Measurements from ENCODE around the gene OSER1.

Gene OSER1

DNA sequence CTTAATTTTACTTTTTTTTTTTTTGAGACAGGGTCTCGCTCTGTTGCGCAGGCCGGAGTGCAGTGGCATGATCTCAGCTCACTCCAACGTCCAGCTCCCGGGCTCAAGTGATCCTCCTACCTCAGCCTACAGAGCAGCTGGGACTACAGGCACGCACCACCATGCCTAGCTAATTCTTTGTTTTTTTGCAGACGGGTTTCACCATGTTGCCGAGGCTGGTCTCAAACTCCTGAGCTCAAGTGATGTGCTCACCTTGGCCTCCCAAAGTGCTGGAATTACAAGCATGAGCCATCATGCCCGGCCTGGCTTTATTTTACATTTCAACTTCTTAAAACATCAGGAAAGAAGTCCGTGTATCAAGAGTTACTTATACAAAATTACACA lies 5.7 kb downstream of the OSER1 start:
- Histone ChIP-seq H3K9ac (no peak overlapping the region), H3K4me1 (ENCODE audit: low read depth, poor library complexity, severe bottlenecking) (peaks cover 75% of the 10 kb centered on the region), H4K20me1 (ENCODE audit: insufficient read depth) (peaks cover 9% of the 10 kb centered on the region; the same call in 1 of the 2 replicates), H3K4me3 (IDR thresholded peaks at IDR 0.05; ENCODE audit: insufficient read depth, low read depth, low read length) (no peak overlapping the region), H3K79me2 (ENCODE audit: insufficient read depth, low read depth) (peaks cover 53% of the 10 kb centered on the region), H3K4me2 (no peak overlapping the region), H3K36me3 (ENCODE audit: insufficient read depth) (peaks cover 5% of the 10 kb centered on the region; the same call in 1 of the 2 replicates), H2AFZ (ENCODE audit: low read depth) (no peak overlapping the region), H3K27me3 (ENCODE audit: insufficient read depth, low read depth) (no peaks in the 10 kb centered on the region), H3K27ac (no peak overlapping the region; the same call in 1 of the 2 replicates)
- TF ChIP-seq, protein P1, sequence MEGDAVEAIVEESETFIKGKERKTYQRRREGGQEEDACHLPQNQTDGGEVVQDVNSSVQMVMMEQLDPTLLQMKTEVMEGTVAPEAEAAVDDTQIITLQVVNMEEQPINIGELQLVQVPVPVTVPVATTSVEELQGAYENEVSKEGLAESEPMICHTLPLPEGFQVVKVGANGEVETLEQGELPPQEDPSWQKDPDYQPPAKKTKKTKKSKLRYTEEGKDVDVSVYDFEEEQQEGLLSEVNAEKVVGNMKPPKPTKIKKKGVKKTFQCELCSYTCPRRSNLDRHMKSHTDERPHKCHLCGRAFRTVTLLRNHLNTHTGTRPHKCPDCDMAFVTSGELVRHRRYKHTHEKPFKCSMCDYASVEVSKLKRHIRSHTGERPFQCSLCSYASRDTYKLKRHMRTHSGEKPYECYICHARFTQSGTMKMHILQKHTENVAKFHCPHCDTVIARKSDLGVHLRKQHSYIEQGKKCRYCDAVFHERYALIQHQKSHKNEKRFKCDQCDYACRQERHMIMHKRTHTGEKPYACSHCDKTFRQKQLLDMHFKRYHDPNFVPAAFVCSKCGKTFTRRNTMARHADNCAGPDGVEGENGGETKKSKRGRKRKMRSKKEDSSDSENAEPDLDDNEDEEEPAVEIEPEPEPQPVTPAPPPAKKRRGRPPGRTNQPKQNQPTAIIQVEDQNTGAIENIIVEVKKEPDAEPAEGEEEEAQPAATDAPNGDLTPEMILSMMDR (conservative IDR thresholded peaks at IDR 0.05; ENCODE audit: low read depth, low read length) = no peak

DNA sequence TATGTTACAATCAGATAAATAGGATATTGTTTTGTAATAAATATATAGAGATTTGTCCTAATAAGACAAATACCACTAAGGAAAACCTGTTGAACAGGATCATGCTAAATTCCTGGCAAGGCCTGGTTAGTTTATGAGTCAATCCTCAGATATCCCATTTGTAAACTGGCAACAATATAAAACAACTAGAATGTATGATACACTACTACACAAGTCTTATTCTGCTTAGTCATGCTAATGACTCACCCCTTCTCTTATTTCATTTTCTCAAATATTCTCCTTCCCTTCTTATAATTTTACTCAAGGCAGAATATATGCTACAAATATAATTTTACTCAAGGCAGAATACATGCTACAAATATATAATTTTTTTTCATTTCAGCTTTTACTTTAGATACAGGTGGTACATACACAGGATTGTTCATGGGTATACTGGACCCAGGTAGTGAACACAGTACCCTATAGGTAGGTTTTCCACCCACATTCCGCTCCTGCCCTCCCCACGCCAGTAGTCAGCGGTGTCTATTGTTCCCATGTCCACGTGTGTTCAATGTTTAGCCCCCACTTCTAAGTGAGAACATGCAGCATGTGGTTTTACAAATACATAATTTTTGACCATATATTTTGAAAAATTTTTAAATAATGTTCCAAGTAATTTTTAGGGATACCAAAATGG lies 6.3 kb downstream of the OSER1 start:
- peak overlapping the region; percentile 3; the same call in 1 of the 2 replicates for H3K27ac ChIP-seq
- 0 out of 2 replicates have a peak overlapping the region, but pooled peaks have one; percentile 32 for H3K4me2 ChIP-seq
- TF ChIP-seq, protein P1 (conservative IDR thresholded peaks at IDR 0.05; ENCODE audit: low read depth, low read length) = no peak
- no peak overlapping the region for H3K4me3 ChIP-seq (IDR thresholded peaks at IDR 0.05; ENCODE audit: insufficient read depth, low read depth, low read length)
- no peaks in the 10 kb centered on the region for H3K27me3 ChIP-seq (ENCODE audit: insufficient read depth, low read depth)
- no peak overlapping the region for H3K9ac ChIP-seq
- no peak overlapping the region for H2AFZ ChIP-seq (ENCODE audit: low read depth)
- H3K79me2 ChIP-seq (ENCODE audit: insufficient read depth, low read depth) = peaks cover 48% of the 10 kb centered on the region
- H3K36me3 ChIP-seq (ENCODE audit: insufficient read depth) = peaks cover 5% of the 10 kb centered on the region; the same call in 1 of the 2 replicates
- peaks cover 74% of the 10 kb centered on the region for H3K4me1 ChIP-seq (ENCODE audit: low read depth, poor library complexity, severe bottlenecking)
- H4K20me1 ChIP-seq (ENCODE audit: insufficient read depth) = peaks cover 9% of the 10 kb centered on the region; the same call in 1 of the 2 replicates

DNA sequence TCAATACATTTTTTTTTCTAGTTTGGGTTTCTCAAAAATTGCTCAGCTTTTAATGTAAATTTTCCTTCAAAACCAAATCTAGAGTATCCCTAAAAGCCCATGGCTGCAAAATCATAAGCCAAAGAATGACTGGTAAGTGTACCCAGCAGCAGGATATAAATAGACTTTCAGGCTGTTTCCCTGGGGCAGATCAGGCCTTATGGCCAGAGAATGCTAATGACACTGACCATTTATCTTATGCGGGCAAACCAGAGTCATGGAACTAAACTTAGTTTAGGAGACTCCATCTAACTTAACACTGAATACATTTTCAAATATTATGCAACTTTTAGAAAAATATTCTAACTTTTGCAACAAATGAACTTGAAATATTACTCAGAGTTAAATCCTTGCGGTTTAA lies 7.4 kb downstream of the OSER1 start:
- no peak overlapping the region; the same call in 1 of the 2 replicates for H3K4me2 ChIP-seq
- peaks cover 63% of the 10 kb centered on the region for H3K4me1 ChIP-seq (ENCODE audit: low read depth, poor library complexity, severe bottlenecking)
- H3K4me3 ChIP-seq (IDR thresholded peaks at IDR 0.05; ENCODE audit: insufficient read depth, low read depth, low read length) = no peak overlapping the region
- no peaks in the 10 kb centered on the region for H3K27me3 ChIP-seq (ENCODE audit: insufficient read depth, low read depth)
- TF ChIP-seq, protein P1 (conservative IDR thresholded peaks at IDR 0.05; ENCODE audit: low read depth, low read length) = no peak
- peaks cover 5% of the 10 kb centered on the region; the same call in 1 of the 2 replicates for H3K36me3 ChIP-seq (ENCODE audit: insufficient read depth)
- H2AFZ ChIP-seq (ENCODE audit: low read depth) = no peak overlapping the region
- peak overlapping the region; percentile 3; the same call in 1 of the 2 replicates for H3K27ac ChIP-seq
- peaks cover 9% of the 10 kb centered on the region; the same call in 1 of the 2 replicates for H4K20me1 ChIP-seq (ENCODE audit: insufficient read depth)
- peaks cover 37% of the 10 kb centered on the region for H3K79me2 ChIP-seq (ENCODE audit: insufficient read depth, low read depth)
- H3K9ac ChIP-seq = no peak overlapping the region

DNA sequence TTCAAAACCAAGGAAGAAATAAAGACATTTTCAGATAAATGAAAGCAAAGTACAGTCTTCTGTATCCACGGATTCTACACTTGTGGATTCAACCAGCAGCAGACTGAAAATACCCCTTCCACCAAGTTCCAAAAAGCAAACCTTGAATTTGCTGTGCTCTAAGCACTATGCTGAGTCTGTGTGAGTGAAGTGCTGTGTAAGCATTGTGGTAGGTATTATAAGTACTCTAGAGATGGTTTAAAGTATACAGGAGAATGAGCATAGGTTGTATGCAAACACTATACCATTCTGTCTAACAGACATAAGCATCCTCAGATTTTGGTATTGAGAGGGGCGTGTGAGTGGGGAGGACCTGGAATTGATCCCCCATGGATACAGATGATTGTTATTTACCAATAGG lies 9.6 kb downstream of the OSER1 start:
- Histone ChIP-seq H4K20me1 (ENCODE audit: insufficient read depth) (peaks cover 5% of the 10 kb centered on the region; the same call in 1 of the 2 replicates), H3K27ac (no peak overlapping the region), H3K4me2 (no peak overlapping the region; the same call in 1 of the 2 replicates), H3K36me3 (ENCODE audit: insufficient read depth) (peaks cover 5% of the 10 kb centered on the region; the same call in 1 of the 2 replicates), H3K4me1 (ENCODE audit: low read depth, poor library complexity, severe bottlenecking) (peaks cover 48% of the 10 kb centered on the region), H2AFZ (ENCODE audit: low read depth) (no peak overlapping the region), H3K27me3 (ENCODE audit: insufficient read depth, low read depth) (no peaks in the 10 kb centered on the region), H3K9ac (no peak overlapping the region), H3K79me2 (ENCODE audit: insufficient read depth, low read depth) (peaks cover 17% of the 10 kb centered on the region), H3K4me3 (IDR thresholded peaks at IDR 0.05; ENCODE audit: insufficient read depth, low read depth, low read length) (no peak overlapping the region)
- TF ChIP-seq, protein P1 (conservative IDR thresholded peaks at IDR 0.05; ENCODE audit: low read depth, low read length) = no peak
